GM21390 (cell line): ENCODE measurements around the gene PSD.
A peak's percentile ranks its signal among the peaks of the same experiment; 100 is the strongest.

Source experiments
- ATAC-seq: cut with Tn5 transposase; IDR thresholded peaks from one replicate; pipeline ENCODE4 v1.9.1; 2021; ENCODE audit not compliant: unreplicated experiment

Gene PSD

DNA sequence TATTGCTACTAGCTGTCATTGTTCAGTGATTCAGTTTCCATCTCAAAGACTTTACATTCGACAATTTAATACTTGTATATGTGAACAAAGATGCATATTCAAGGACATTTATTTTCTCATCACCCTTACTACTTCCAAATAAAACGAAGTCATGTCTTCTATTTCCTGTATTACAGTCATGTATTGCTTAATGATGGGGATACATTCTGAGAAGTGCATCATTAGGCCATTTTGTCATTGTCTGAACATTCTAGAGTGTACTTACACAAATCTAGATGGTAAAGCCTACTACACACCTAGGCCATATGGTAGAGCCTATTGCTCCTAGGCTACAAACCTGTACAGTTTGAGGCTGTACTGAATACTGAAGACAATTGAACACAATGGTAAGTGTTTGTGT, 26.3 kb upstream of the PSD start:
- ATAC-seq = no peak

DNA sequence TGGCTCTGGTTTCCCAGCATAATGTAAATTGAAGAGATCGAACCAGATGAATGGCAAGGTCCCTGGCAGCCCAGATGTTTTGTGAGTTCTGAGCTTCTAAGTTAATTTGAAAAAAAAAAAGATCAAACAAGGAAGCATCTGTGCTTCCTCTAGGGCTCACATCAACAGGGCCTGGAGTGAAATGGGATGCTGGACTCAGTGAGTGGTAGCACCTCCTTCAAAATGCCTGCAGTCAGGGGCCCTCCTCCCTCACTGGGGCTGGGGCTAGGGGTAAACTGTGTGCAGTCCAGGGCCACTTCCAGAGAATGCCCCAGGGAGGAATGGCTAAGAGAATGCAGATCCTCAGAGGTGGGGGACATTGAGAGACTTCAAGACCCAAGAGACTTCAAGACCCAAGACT, 19.8 kb upstream of the PSD start:
- no peak for ATAC-seq

DNA sequence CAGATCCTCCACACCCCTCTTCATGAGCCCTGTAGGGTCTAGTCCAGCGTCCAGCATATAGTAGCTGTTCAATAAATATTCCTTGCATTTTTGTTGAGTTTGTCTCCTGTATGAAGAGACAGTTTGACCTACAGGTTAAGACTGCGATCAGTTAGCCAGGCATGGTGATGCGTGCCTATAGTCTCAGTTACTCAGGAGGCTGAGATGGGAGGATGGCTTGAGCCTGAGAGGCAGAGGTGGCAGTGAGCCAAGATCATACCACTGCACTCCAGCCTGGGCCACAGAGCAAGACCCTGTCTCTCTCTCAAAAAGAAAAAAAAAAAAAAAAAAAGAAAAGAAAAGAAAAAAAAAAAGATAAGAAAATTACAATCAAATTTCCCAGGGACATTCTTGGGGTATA, 18.9 kb upstream of the PSD start:
- ATAC-seq = no peak

DNA sequence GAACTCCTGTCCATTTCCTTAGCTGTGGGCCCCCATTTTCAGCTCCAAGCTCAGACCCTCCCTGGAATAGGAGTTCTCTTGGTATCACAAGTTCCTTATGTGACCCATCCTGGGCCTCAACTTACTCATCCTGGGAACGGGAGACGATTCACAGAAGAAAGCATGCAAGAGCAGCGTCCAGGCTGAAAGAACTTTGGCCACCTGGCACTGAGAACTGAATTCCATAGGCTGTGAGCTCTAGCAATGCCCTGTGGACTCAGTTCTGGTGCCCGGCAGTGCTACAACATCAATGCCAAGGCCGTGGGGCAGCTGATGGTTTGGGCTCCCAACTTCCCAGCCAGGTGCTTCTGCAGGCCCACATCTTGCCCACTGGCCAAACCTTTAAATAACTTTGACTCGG, 17.7 kb upstream of the PSD start:
- ATAC-seq = no peak

DNA sequence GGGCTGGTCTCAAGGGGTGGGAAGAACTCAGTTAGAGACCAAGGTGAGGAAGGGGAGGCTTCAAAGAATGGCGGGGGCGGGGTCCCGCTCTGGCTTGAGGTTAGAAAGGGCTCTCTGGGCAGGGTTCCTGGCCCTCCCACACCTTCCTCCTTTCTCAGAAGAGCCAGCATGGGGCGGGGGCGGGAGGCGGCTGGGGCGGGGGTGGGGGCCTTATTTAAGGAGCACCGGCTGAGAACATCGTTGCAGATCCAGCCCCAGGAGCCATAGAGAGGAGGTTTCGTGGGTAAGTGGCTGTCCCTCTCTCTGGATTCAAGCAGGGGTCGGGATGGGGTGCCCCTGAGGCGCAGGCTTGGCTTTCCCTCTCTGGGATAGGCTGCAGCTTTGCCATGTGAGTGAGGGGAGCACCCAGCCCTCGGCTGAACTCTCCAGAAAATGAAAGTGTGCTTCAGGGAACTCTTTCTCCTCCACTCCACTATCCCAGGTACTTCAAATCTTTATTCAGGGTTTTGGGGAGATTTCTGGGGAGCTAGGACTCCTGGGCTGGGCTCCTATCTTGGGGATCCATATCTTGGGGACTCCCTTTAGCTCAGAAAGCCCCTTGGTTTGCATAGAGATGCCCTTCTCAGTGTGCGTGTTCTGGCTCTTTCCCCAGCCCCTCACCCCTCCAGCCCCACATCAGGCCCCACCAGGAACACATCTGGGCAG, 17.1 kb upstream of the PSD start:
- no peak for ATAC-seq

DNA sequence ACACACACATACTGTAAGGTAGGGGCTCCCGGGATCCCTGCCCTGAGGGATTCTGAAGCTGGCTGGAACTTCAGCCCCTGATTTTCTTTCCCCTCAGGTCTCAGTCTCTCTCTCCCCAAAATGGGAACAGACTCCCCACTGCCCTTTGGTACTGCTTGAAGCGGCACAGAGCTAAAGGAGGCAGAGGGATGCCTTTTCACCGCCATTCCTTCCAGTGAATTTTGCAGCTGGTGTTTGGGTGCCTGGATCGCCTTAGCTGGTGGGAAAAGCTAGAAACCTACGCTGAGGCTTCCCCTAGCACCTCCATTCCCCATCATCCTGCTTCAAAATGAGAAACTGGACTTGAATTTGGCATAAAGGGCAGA, 16.5 kb upstream of the PSD start:
- ATAC-seq = no peak

DNA sequence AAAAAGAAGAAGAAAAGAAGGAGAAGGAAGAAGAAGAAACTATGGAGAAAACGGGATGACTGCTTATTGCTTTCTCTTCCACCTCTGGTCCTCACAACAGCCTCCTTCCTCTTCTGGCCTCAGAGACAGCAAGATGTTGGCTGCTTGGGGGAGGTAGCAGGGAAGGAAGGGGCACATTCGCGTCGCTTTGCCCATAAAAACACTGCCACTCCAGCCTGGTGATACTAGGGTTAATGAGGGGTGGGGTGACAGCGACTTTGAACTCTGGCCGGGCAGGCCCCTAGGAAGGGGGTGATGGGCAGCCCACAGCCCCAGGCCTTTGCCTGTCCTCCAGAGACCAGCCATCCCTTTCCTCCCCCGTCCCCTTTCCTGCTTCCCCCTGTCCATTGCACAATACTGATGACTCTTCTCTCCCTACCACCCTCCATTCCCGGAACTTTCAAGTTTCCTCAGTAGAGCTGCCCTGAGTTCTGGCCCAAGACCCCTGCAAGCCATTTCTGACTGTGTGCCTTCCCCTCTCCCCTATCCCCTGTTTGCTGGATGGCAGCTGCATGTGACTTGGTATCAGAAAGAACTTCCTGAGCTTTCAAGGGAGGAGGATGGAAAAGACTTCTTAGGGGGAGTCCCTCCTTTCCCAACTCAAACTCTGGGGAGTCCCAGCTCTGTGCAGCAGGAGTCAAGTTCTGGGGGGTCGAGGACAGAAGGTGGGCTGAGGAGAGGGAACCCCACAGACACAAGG, 16.0 kb upstream of the PSD start:
- no peak for ATAC-seq

DNA sequence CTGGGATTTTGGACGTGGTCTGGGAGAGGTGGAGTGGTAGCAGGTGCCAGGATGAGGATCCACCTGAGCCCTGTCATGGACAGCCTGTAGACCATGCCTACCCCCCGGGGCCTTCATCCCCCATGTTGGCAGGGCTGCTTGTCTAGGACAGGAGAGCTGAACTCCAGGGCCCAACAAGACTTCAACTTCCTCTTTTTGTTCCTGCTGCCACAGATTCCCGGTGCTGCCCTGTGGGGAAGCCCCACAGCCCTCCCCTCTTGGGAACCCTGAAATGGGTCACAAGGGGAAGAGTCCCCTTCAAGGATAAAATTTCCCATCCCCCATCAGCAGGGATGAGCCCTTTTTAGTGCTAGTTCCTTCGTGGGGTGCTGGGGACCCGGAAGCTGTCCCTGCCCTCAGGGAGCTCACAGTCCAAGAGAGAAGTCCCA, 15.0 kb upstream of the PSD start:
- ATAC-seq = no peak

DNA sequence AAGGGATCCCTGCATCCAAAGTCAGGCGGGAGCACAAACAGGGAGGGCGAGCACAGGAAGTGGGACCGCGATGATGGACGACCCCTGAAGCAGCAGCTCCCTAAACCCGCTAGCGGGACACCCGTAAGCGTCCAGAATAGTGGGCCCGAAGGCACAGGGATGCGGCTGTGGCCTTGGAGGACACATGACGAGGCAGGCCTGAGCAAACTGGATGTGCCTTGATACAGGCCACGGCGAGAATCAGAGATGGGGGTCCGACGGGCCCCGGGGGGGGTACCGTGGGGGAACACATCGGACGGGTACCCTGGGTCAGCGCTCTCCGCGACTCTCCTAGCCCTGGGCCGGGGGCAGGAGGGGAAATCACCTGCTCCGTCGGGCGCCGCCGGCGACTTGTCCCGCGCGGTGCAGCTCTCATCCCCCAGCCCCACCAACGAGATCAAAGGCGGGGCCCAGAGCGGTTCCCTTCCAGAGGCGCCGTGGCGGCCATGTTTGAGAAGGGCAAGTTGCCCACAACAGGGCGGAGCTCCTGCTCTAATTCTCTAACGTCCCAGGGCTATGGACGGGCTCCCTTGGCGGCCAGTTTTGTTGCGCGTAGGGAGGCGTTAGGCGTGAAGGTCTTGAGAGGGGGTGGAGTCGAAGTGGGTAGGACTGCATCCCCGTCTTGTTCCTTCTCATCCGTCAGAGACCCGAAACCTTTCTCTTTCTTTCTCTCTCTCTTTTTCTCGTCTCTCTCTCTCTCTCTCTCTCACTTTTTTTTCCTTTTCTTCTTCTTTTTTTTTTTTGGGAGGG, 13.8 kb upstream of the PSD start, which contains the start of gene CUEDC2:
Gene CUEDC2 (minus strand): TSS at position 413 of the 789 bp plus-strand sequence. CDS start 7,386 bp downstream, outside the sequence.
- peak; percentile 87 for ATAC-seq

DNA sequence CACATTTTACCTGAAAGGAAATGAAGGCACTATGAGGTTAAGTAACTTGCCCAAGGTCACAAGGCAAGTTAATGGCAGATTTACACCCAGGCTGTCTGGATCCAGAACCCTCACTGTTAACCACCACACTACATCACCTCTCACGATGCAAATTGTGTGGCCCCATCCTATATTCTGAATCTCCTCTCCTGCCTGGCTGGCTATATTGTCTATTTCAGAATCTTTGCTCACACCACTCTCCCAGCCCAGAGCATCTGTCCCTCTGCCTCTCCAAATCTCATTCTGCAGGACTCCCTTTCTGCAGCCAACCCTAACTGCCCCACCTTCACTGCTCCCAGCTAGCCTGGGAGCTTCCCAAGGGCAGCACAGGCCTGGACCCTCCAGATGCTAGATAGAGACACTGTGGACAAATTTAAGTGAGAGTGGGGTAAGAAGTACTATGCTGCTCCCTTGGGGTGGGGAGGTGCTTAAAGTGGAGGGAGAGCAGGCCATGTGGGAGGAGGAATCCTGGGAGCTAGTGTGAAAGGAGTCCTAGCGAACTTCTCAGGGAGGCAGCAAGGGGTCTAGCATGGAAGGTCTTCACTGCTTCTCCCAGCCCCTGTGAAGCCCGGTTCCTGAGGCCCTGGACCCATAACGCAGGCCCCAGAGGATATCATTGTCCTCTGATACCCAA, 13.0 kb upstream of the PSD start:
- peak; percentile 3 for ATAC-seq

DNA sequence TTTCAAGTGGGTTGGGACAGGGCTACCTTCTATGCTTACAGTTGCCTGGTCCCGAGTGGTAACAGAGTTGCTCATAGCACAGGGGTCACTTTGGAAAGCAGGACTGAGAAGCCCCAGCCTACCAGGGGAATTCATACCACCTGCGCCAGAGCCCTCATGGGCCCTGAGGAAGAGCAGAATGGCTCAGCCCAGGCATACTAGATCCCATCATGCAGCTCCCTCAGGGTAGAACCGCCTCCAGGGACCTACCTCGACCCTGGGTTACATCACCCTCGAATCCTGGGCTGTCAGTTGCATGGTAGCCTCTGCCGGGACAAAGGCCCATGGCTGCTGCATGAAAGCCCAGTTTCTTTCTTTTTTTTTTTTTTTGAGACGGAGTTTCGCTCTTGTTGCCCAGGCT, 10.9 kb upstream of the PSD start:
- ATAC-seq = no peak

DNA sequence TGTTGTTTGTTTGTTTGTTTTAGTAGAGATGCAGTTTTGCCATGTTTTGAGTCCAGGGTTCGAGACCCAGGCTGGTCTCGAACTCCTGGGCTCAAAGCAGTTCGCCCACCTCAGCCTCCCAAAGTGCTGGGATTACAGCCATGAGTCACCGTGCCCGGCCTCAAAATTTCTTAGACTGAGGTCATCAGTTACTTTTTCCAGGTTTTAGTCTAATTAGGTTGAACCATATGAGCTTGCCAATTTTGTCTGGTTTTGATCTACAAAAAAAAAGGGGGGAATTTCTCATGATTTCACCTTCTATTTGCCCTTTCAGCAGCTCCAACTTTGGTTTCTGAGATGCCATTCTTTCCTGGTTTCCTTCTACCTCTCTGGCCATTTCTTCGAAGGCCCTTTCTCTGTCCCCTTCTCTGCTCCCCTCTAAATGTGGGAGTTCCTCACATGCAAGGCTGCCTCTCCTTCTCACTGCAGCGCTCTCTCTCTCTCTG, 8.3 kb upstream of the PSD start:
- no peak for ATAC-seq

DNA sequence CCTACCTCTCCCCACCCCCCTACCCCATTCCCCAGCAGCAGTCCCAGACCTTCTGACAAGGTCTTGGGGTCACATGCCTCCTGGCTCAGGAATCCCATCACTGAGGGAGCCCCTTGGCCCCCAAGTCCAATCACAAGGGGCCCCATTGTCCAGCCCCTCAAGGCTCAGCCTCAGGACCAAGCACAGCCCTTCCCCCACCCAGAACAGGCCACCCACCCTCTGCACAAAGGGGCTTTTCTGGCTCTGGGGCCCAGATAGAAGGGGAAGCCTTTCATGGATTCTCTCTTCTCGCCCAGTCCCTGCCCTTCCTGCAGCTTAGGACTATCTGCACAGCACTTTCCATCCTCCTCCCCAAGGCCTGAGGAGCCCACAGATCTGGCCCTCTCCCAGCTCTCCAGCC, 6.9 kb upstream of the PSD start:
- ATAC-seq = no peak

DNA sequence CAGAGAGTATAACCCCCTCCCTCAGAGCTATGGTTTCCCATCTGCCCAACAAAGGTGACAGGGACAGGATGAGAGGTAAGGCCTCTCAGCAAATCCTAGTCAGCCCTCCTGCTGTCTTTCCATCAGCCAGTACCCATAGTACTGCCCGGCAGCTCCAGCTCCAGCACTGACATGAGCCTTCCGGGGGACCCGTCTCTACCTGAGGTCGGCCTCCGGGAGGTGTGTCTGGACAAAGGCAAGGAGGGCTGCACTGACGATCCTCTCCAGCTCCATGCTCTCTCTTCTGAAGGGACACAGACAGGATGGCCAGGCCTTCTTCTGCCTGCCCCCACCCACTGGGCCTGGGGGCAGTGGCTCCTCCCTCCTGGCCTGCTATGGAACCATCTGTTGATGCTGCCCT, 6.3 kb upstream of the PSD start:
- no peak for ATAC-seq

DNA sequence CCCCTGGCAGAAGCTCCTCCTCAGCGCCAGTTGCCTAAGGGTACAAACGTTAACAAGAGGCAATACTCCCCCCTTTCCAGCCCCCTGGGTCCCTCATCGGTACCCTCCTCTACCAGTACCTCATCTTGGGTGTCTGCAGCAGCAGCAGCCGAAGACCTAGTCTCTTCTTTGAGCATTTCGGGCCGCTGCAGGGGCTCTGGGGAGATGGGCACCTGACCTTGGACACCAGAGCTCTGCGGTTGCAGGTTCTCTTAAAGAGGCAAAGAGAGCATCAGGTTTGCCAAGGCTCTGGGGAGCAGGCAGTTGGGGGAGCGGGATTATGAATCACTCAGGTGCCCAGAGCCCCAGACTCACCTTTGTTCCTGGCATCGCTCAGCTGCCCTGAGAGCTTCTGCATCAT, 5.6 kb upstream of the PSD start:
- no peak for ATAC-seq

DNA sequence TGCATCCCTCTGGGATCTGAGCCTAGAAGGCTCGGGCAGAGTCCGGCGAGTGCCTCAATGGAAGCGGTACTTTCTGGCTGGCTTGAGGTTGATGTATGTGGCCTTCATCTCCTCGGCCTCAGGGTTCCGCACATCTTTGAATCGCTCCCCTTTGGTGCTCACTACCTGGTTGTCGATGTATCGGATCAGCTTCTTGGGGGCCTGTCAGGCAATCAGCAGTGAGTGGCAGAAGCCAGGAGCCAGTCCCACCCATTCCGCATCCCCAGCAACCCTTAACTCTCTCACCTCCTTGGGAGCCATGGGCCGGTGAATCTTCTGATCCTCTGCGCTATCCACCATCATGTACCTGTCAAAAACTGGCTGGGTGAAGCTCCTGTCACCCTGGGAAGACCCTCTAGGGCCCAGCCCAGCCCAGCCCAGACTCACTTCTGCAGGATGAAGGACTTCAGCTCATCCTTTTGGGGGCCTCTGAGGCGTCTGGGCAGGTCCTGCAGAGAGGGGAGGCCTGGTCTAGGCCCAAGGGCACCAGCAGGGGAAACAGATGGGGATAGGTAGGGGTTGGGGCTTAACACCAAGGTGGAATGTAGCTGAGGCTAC, 4.9 kb upstream of the PSD start:
- ATAC-seq = no peak

DNA sequence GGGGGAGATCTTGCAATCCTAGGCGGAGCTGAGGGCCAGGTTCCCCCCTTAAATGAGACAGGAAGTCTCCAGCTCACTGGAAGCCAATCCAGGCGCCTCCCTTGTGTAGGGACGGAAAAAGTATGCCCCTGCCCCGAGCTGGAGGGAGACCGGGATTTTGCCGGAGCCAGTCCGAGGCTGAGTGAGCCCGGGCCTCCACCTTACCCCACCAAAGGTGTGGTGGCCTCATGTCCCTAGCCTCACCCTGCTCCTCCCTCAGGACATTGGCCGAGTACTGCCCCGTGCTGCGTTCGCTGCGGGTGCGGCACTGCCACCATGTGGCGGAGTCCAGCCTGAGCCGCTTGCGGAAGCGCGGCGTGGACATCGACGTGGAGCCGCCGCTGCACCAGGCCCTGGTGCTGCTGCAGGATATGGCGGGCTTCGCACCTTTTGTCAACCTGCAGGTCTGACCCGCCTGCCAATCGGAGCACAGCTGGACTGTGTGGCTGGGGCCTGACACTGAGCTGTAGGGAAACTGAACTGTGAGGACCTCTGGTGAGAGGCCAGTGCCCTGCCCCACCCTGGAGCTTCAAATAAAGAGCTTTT, 4.1 kb upstream of the PSD start:
- no peak for ATAC-seq

DNA sequence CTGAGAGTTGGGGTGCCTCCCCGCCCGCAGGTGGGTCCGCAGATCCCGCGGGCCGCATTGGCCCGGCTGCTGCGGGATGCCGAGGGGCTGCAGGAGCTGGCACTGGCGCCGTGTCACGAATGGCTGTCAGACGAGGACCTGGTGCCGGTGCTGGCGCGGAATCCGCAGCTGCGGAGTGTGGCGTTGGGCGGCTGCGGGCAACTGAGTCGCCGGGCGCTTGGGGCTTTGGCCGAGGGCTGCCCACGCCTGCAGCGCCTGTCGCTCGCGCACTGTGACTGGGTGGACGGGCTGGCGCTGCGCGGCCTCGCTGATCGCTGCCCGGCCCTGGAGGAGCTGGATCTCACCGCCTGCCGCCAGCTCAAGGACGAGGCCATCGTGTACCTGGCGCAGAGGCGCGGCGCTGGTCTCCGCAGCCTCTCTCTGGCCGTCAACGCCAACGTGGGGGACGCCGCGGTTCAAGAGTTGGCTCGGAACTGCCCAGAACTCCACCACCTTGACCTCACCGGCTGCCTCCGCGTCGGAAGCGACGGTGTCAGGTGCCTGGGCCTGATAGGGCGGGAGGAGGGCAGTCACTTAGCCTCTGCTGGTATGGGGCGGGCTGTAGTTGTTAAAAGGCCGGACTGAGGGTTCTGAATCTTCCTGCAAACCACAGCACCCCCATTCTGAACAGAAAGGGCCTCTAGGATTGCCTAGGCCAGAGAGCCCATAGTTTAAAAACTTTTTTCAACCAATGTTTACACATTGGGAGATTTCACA, 3.4 kb upstream of the PSD start:
- no peak for ATAC-seq

DNA sequence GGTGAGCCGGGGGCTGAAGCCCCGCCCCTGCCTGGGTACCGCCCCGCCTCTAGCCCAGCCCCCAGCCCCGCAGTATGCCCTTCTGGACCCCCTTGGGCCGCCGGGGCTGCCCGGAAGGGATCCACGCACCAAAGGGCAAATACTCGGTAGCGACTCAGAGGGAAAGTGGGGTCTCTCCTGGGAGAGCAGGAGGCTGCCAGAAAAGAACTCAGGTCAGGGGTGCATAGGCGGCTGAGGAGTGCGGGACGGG, 2.8 kb upstream of the PSD start:
- no peak for ATAC-seq
